Liver (tissue), 9 donors: ENCODE results near the gene BRD1. TPM values are rescaled to one million over a fixed set of nuclear protein-coding genes. Genes with fewer than 3 reads are reported as not detected.

Experiments
- DNase-seq: peaks from one replicate; pipeline ENCODE4 v3.0.0-alpha.2; 2017; ENCODE audit warnings: low spot score
- H3K27ac ChIP-seq, 2 donors: one replicate each; pipeline ENCODE4 v1.7.0; 2013; ENCODE audit warnings: inconsistent platforms in 2 of 2, low read length in 2 of 2, control low read depth in 1 of 2, low read depth in 1 of 2, mild to moderate bottlenecking in 1 of 2
- H3K27me3 ChIP-seq, 4 donors: one replicate each; pipeline versions ENCODE4 v1.6.1 to v1.7.0; 2013; ENCODE audit warnings: low read length in 3 of 4, inconsistent platforms in 1 of 4, mild to moderate bottlenecking in 1 of 4, moderate library complexity in 1 of 4; ENCODE audit not compliant: control insufficient read depth in 4 of 4, insufficient read depth in 4 of 4
- H3K36me3 ChIP-seq, 4 donors: one replicate each; pipeline versions ENCODE4 v1.6.1 to v1.7.0; 2013; ENCODE audit warnings: low read length in 3 of 4, mild to moderate bottlenecking in 3 of 4, low read depth in 1 of 4, moderate library complexity in 1 of 4; ENCODE audit not compliant: control insufficient read depth in 4 of 4, insufficient read depth in 3 of 4
- H3K4me1 ChIP-seq, 4 donors: one replicate each; pipeline versions ENCODE4 v1.6.1 to v1.7.0; 2013; ENCODE audit warnings: low read length in 3 of 4, mild to moderate bottlenecking in 3 of 4, moderate library complexity in 1 of 4; ENCODE audit not compliant: control insufficient read depth in 4 of 4, insufficient read depth in 4 of 4
- H3K4me3 ChIP-seq, 3 donors: one replicate each; pipeline versions ENCODE4 v1.6.1 to v1.7.0; 2013; ENCODE audit warnings: low read length in 3 of 3, control low read depth in 1 of 3, low read depth in 1 of 3, mild to moderate bottlenecking in 1 of 3
- H3K9ac ChIP-seq, 2 donors: one replicate each; pipeline ENCODE4 v1.7.0; 2013; ENCODE audit warnings: low read length in 2 of 2, mild to moderate bottlenecking in 2 of 2, moderate library complexity in 2 of 2, control low read depth in 1 of 2, low read depth in 1 of 2
- H3K9me3 ChIP-seq, 4 donors: one replicate each; pipeline versions ENCODE4 v1.6.1 to v1.7.0; 2013; ENCODE audit warnings: low read length in 3 of 4; ENCODE audit not compliant: control insufficient read depth in 4 of 4
- ATF3 ChIP-seq: IDR thresholded peaks from 2 replicates; pipeline ENCODE4 v1.6.1; 2016; ENCODE audit warnings: antibody characterized with exemption
- CTCF ChIP-seq: fragments of 150-350 bp; IDR thresholded peaks from 2 replicates; pipeline ENCODE4 v1.5.1; 2017; ENCODE audit warnings: improper control_type of control experiment, low read depth, low read length; ENCODE audit not compliant: missing input control
- EGR1 ChIP-seq, 2 donors: IDR thresholded peaks; 2 replicates each; pipeline ENCODE4 v1.6.1; 2016 to 2018; ENCODE audit warnings: antibody characterized with exemption in 2 of 2, low read depth in 2 of 2
- FOXA1 ChIP-seq: IDR thresholded peaks from 2 replicates; pipeline ENCODE4 v1.6.1; 2016; ENCODE audit warnings: antibody characterized with exemption
- FOXA2 ChIP-seq: IDR thresholded peaks from 2 replicates; pipeline ENCODE4 v1.6.1; 2016; ENCODE audit warnings: antibody characterized with exemption
- GABPA ChIP-seq, 2 donors: IDR thresholded peaks in 1 of 2; conservative IDR thresholded peaks in 1 of 2; 2 replicates each; pipeline ENCODE4 v1.6.1; 2016; ENCODE audit warnings: antibody characterized with exemption in 2 of 2, mild to moderate bottlenecking in 1 of 2, moderate library complexity in 1 of 2
- HNF4A ChIP-seq, 2 donors: conservative IDR thresholded peaks; 2 replicates each; pipeline ENCODE4 v1.6.1; 2016; ENCODE audit warnings: antibody characterized with exemption in 2 of 2, mild to moderate bottlenecking in 2 of 2
- HNF4G ChIP-seq: IDR thresholded peaks from 2 replicates; pipeline ENCODE4 v1.6.1; 2016; ENCODE audit warnings: antibody characterized with exemption
- JUND ChIP-seq, 2 donors: IDR thresholded peaks; 2 replicates each; pipeline ENCODE4 v1.6.1; 2016; ENCODE audit warnings: antibody characterized with exemption in 2 of 2
- MAX ChIP-seq: IDR thresholded peaks from 2 replicates; pipeline ENCODE4 v1.6.1; 2016; ENCODE audit warnings: antibody characterized with exemption
- NR2F2 ChIP-seq: IDR thresholded peaks from 2 replicates; pipeline ENCODE4 v1.6.1; 2016; ENCODE audit warnings: antibody characterized with exemption
- RAD21 ChIP-seq, 2 donors: IDR thresholded peaks; 2 replicates each; pipeline ENCODE4 v1.6.1; 2016; ENCODE audit warnings: antibody characterized with exemption in 2 of 2, mild to moderate bottlenecking in 2 of 2
- RXRA ChIP-seq, 2 donors: IDR thresholded peaks; 2 replicates each; pipeline ENCODE4 v1.6.1; 2017 to 2018; ENCODE audit warnings: antibody characterized with exemption in 2 of 2, mild to moderate bottlenecking in 1 of 2
- SP1 ChIP-seq: IDR thresholded peaks from 2 replicates; pipeline ENCODE4 v1.6.1; 2018; ENCODE audit warnings: antibody characterized with exemption, mild to moderate bottlenecking
- TAF1 ChIP-seq: conservative IDR thresholded peaks from 2 replicates; pipeline ENCODE4 v1.6.1; 2016; ENCODE audit warnings: antibody characterized with exemption, mild to moderate bottlenecking
- YY1 ChIP-seq: IDR thresholded peaks from 2 replicates; pipeline ENCODE4 v1.6.1; 2016; ENCODE audit warnings: antibody characterized with exemption, mild to moderate bottlenecking
- ZBTB33 ChIP-seq: IDR thresholded peaks from 2 replicates; pipeline ENCODE4 v1.6.1; 2016; ENCODE audit warnings: antibody characterized with exemption
- WGBS: extraction: QIAGEN DNeasy Blood & Tissue Kit; methylation state at CpG from one replicate; pipeline ENCODE4 v1.1.7; 2013; 5-methylcytosine and 5-hydroxymethylcytosine counted together
- polyA plus RNA-seq, 2 donors: library from polyadenylated mRNA; stranded (reverse) in 1 of 2; unstranded in 1 of 2; fragments of 200-250 nt in 1 of 2; fragments of >200 nt in 1 of 2; fragmentation: Nextera tagmentation in 1 of 2; extraction: Ambion mirVana in 1 of 2; gene quantifications; one replicate each; pipeline versions ENCODE4 v1.2.1 to v1.2.3, GENCODE V29; 2013 to 2015
- total RNA-seq, 2 donors: library from RNA; depleted of rRNA; stranded (reverse); fragments of >200 nt; gene quantifications; one replicate each; pipeline ENCODE4 v1.2.3, GENCODE V29; 2014
- donor health status: healthy.
- donor health status: healthy.
- donor health status: healthy.
- donor health status: healthy.
- donor health status: healthy.

The BRD1 gene
- total and polyA plus RNA-seq, 4 donors = 3.3 to 20.7 (median 11.6) TPM

- H3K36me3 ChIP-seq = no peaks in the 10 kb centered on the region
- H3K27ac ChIP-seq = no peak overlapping the region
- WGBS = 96% methylated on average over 14 of the region's 14 CpGs
- no peak overlapping the region for H3K9ac ChIP-seq
- H3K4me3 ChIP-seq = no peak overlapping the region
- no peaks in the 10 kb centered on the region for H3K27me3 ChIP-seq
- peaks cover 7 to 22% (median 17%) of the 10 kb centered on the region in 4 donors for H3K4me1 ChIP-seq
- H3K9me3 ChIP-seq = no peaks in the 10 kb centered on the region
- DNase-seq = no peak
- TF ChIP-seq JUND (IDR thresholded peaks at IDR 0.05) = no peak
- no peak for TF ChIP-seq ZBTB33
Observed at GRCh38 chr22:49858827-49859226, 31.2 kb upstream of the BRD1 start.

- Histone ChIP-seq H3K4me3 (no peak overlapping the region), H3K36me3 (no peaks in the 10 kb centered on the region), H3K9me3 (no peaks in the 10 kb centered on the region), H3K9ac (no peak overlapping the region), H3K27me3 (no peaks in the 10 kb centered on the region), H3K4me1 (peaks cover 7 to 27% (median 20%) of the 10 kb centered on the region in 4 donors), H3K27ac (no peak overlapping the region)
- TF ChIP-seq ATF3 (no peak), RAD21 (IDR thresholded peaks at IDR 0.05) (no peak), HNF4G (no peak), YY1 (no peak), FOXA2 (no peak), SP1 (no peak), EGR1 (IDR thresholded peaks at IDR 0.05; ENCODE audit: low read depth in 2 of 2) (no peak), FOXA1 (no peak), GABPA (IDR thresholded peaks at IDR 0.05 in 1 of 2, conservative IDR thresholded peaks at IDR 0.05 in 1 of 2) (no peak), CTCF (no peak), HNF4A (conservative IDR thresholded peaks at IDR 0.05) (no peak), TAF1 (no peak), MAX (no peak), RXRA (IDR thresholded peaks at IDR 0.05) (no peak), NR2F2 (no peak)
- no peak for DNase-seq
- WGBS = 95% methylated on average over 31 of the region's 31 CpGs
Observed at GRCh38 chr22:49856766-49857618, 29.3 kb upstream of the BRD1 start.
